Spleen (tissue), 11 donors: ENCODE data around the gene KCNJ5. TPM values are rescaled to one million over a fixed set of nuclear protein-coding genes. Genes with fewer than 3 reads are reported as not detected.

Experiments
- DNase-seq: peaks from one replicate; pipeline ENCODE4 v3.0.0-alpha.2; 2020
- H3K27ac ChIP-seq, 8 donors: fragments of 200-600 bp; sonication (generic) in 7 of 8; 1 replicate in 4 of 8; 2 replicates in 4 of 8; pipeline versions ENCODE4 v1.5.0 to v1.8.0; 2016 to 2021; ENCODE audit warnings: inconsistent platforms in 4 of 8, mild to moderate bottlenecking in 4 of 8, moderate library complexity in 1 of 8
- H3K27me3 ChIP-seq, 7 donors: fragments of 200-600 bp; sonication (generic) in 6 of 7; replicated peaks in 1 of 7; 1 replicate in 4 of 7; 2 replicates in 3 of 7; pipeline versions ENCODE4 v1.5.0 to v1.8.0; 2016 to 2021; ENCODE audit warnings: inconsistent platforms in 3 of 7, mild to moderate bottlenecking in 1 of 7
- H3K36me3 ChIP-seq, 6 donors: fragments of 200-600 bp; sonication (generic) in 5 of 6; 1 replicate in 4 of 6; 2 replicates in 2 of 6; pipeline versions ENCODE4 v1.5.0 to v1.8.0; 2016 to 2021; ENCODE audit warnings: inconsistent platforms in 2 of 6
- H3K4me1 ChIP-seq, 6 donors: fragments of 200-600 bp; sonication (generic) in 5 of 6; 1 replicate in 3 of 6; 2 replicates in 3 of 6; pipeline versions ENCODE4 v1.5.0 to v1.8.0; 2016 to 2021; ENCODE audit warnings: inconsistent platforms in 3 of 6
- H3K4me3 ChIP-seq, 8 donors: fragments of 200-600 bp; sonication (generic) in 7 of 8; 1 replicate in 4 of 8; 2 replicates in 4 of 8; pipeline versions ENCODE4 v1.5.0 to v1.8.0; 2016 to 2021; ENCODE audit warnings: inconsistent platforms in 4 of 8, mild to moderate bottlenecking in 4 of 8, moderate library complexity in 2 of 8
- H3K9me3 ChIP-seq, 8 donors: fragments of 200-600 bp; sonication (generic) in 7 of 8; 1 replicate in 4 of 8; 2 replicates in 4 of 8; pipeline versions ENCODE4 v1.5.0 to v1.8.0; 2016 to 2021; ENCODE audit warnings: inconsistent platforms in 4 of 8
- POLR2A ChIP-seq, 3 donors: fragments of 450-650 bp; IDR thresholded peaks; one replicate each; pipeline ENCODE4 v1.5.1; 2017; ENCODE audit warnings: antibody characterized with exemption in 3 of 3, mild to moderate bottlenecking in 1 of 3
- POLR2AphosphoS5 ChIP-seq, 3 donors: sonication (generic); formaldehyde crosslinking; IDR thresholded peaks; one replicate each; pipeline ENCODE4 v1.5.1; 2017; ENCODE audit warnings: antibody characterized with exemption in 3 of 3
- WGBS, 5 donors: extraction: QIAGEN DNeasy Blood & Tissue Kit in 3 of 5; methylation state at CpG; one replicate each; pipeline versions ENCODE4 v1.1.5 to v1.1.7; 2013 to 2018; 5-methylcytosine and 5-hydroxymethylcytosine counted together
- intact Hi-C: fragments of 100-400 bp; cut with DNase I; formaldehyde crosslinking; loops from one replicate; pipeline ENCODE4 v1.15.0; 2023; ENCODE audit warnings: low total_unique reads
- polyA plus RNA-seq, 3 donors: library from polyadenylated mRNA; stranded (reverse); fragments of 200-250 nt; gene quantifications; one replicate each; pipeline ENCODE4 v1.2.1, GENCODE V29; 2013
- total RNA-seq, 7 donors: library from RNA; depleted of rRNA in 3 of 7; stranded (reverse); fragments of >200 nt in 3 of 7; fragmentation: NEBNext Ultra II Directional in 4 of 7; extraction: Animal tissue kit (Norgen Biotek cat#: 25700) in 4 of 7; gene quantifications; one replicate each; pipeline versions ENCODE4 v1.1.0 to v1.2.1, GENCODE V29; 2016 to 2021
- TF ChIP-seq, protein P1 (sequence below), 11 experiments: fragments of 200-600 bp in 7 of 11; fragments of 450-650 bp in 4 of 11; sonication (generic) in 4 of 11; IDR thresholded peaks in 8 of 11; conservative IDR thresholded peaks in 3 of 11; 1 replicate in 7 of 11; 2 replicates in 4 of 11; pipeline versions ENCODE4 v1.4.0 to v1.8.0; 2016 to 2021; ENCODE audit warnings: antibody characterized with exemption in 11 of 11, inconsistent platforms in 4 of 11, mild to moderate bottlenecking in 1 of 11
- donor health status: healthy with polysubstance abuse.
- donor health status: DM: no; HTN: no; CAD: no; lungs with moderate emphysema.
- donor health status: DM: no; HTN: no; CAD: no.
- donor health status: Bipolar disorder and iron deficiency.
- donor health status: healthy.
- donor health status: DM: no; HTN: no; CAD: no.
- donor health status: DM: yes; HTN: yes; CAD: no.

KCNJ5 gene
- total and polyA plus RNA-seq, 10 donors, result 0.42 to 45.4 (median 12.0) TPM

DNA sequence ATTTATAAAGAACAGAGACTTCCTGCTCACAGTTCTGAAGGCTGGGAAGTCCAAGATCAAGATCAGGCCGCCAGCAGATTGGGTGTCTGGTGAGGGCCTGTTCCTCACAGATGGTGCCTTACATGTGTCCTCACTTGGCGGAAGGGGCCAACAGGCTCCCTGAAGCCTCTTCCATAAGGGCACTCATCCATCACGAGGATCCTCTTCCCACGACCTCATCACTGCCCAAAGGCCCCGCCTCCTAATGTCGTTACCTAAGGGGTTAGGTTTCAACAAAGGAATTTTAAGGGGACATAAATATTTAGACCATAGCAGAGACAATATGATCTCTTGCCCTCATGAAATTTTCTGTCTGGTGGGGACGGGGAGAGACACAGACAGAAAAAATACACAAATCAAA, 32.9 kb downstream of the KCNJ5 start:
- TF ChIP-seq POLR2A (IDR thresholded peaks at IDR 0.05), result no peak
- TF ChIP-seq POLR2AphosphoS5 (IDR thresholded peaks at IDR 0.05), result no peak
- TF ChIP-seq, protein P1, sequence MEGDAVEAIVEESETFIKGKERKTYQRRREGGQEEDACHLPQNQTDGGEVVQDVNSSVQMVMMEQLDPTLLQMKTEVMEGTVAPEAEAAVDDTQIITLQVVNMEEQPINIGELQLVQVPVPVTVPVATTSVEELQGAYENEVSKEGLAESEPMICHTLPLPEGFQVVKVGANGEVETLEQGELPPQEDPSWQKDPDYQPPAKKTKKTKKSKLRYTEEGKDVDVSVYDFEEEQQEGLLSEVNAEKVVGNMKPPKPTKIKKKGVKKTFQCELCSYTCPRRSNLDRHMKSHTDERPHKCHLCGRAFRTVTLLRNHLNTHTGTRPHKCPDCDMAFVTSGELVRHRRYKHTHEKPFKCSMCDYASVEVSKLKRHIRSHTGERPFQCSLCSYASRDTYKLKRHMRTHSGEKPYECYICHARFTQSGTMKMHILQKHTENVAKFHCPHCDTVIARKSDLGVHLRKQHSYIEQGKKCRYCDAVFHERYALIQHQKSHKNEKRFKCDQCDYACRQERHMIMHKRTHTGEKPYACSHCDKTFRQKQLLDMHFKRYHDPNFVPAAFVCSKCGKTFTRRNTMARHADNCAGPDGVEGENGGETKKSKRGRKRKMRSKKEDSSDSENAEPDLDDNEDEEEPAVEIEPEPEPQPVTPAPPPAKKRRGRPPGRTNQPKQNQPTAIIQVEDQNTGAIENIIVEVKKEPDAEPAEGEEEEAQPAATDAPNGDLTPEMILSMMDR (IDR thresholded peaks at IDR 0.05 in 8 of 11, conservative IDR thresholded peaks at IDR 0.05 in 3 of 11), result no peak
- intact Hi-C loops, result no loop called here
- WGBS, 5 donors, result 73 to 83% (median 79%) methylated on average over 7 of the region's 7 CpGs
- peak; percentile 31 for DNase-seq
- Histone ChIP-seq H3K9me3 (no peaks in the 10 kb centered on the region), H3K36me3 (no peaks in the 10 kb centered on the region), H3K4me3 (no peak overlapping the region), H3K27me3 (no peaks in the 10 kb centered on the region), H3K4me1 (peaks cover 0 to 23% (median 3%) of the 10 kb centered on the region in 6 donors), H3K27ac (no peak overlapping the region)

DNA sequence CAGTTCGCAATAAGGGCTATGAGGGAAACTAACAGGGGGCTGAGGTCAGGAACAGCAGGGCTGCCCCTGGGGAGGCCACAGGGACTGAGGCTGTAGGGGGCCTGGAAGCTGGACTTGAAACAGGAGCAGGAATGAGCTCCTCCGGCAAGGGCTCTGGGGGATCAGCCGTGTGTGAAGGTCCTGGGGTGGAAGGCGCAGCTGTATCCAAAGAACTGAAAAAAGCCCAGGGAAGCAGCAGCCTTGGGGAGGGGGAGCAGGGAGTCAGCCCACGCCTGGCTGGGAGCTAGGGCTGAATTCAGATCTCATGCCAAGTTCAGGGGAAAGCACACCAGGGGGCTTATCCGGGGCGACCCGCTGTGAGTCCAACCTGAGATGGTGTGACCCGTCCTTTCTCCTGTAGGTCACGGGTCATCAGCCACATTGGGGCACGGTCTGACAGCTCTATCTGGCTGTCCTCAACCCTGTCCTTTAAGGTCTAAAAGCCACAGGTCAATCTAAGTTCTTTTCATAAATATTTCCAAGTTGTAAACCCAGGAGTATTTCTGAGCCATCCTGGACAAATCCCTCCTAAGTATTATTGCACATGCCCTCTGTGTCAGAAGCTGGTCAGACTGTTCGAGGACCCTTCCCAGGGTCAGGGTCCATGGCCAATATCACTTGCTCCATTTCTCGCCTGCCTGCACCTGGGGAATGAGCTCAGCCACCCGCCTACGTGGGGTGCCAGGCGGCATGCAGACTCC, 33.5 kb downstream of the KCNJ5 start:
- intact Hi-C loops, result no loop called here
- no peaks in the 10 kb centered on the region for H3K9me3 ChIP-seq
- no peak overlapping the region for H3K27ac ChIP-seq
- WGBS, 5 donors, result 68 to 80% (median 74%) methylated on average over 16 of the region's 16 CpGs
- peak; percentile 47 for DNase-seq
- peaks cover 0 to 19% (median 0%) of the 10 kb centered on the region in 6 donors for H3K4me1 ChIP-seq
- no peak for TF ChIP-seq POLR2A (IDR thresholded peaks at IDR 0.05)
- no peak for TF ChIP-seq POLR2AphosphoS5 (IDR thresholded peaks at IDR 0.05)
- TF ChIP-seq, protein P1 (IDR thresholded peaks at IDR 0.05 in 8 of 11, conservative IDR thresholded peaks at IDR 0.05 in 3 of 11), result no peak
- H3K4me3 ChIP-seq, result no peak overlapping the region
- no peaks in the 10 kb centered on the region for H3K27me3 ChIP-seq
- no peaks in the 10 kb centered on the region for H3K36me3 ChIP-seq

- Histone ChIP-seq H3K4me1 (peaks cover 0 to 19% (median 0%) of the 10 kb centered on the region in 6 donors), H3K27me3 (no peaks in the 10 kb centered on the region), H3K36me3 (no peaks in the 10 kb centered on the region), H3K27ac (no peak overlapping the region), H3K9me3 (no peaks in the 10 kb centered on the region), H3K4me3 (no peak overlapping the region)
- peak; percentile 14 for DNase-seq
- TF ChIP-seq POLR2AphosphoS5 (IDR thresholded peaks at IDR 0.05), result no peak
- no peak for TF ChIP-seq POLR2A (IDR thresholded peaks at IDR 0.05)
- TF ChIP-seq, protein P1 (IDR thresholded peaks at IDR 0.05 in 8 of 11, conservative IDR thresholded peaks at IDR 0.05 in 3 of 11), result no peak
- WGBS, 5 donors, result 60 to 77% (median 70%) methylated on average over 2 of the region's 2 CpGs
- intact Hi-C loops, result no loop called here
Measured at GRCh38 chr11:128925250-128925600, 34.1 kb downstream of the KCNJ5 start.

DNA sequence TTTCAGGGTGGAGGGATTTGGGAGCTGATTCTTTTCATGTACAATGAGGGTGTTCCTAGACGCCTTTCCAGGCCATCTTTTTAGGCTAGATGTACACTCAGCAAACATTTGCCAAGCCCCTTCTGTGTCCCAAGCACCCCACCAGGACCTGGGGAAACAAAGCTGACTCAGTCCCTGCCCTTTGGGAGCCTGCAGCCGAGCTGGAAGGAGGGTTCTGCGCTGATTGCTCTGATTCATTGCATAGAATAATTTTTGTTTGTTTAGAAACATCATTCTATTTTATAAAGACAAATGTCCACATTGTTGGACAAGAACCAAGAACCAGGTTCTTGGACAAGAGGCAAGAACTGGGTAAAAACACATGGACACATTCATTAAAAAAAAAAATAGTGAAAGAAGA, 34.8 kb downstream of the KCNJ5 start:
- TF ChIP-seq POLR2A (IDR thresholded peaks at IDR 0.05) (no peak), POLR2AphosphoS5 (IDR thresholded peaks at IDR 0.05) (no peak)
- TF ChIP-seq, protein P1 (IDR thresholded peaks at IDR 0.05 in 8 of 11, conservative IDR thresholded peaks at IDR 0.05 in 3 of 11), result no peak
- intact Hi-C loops, result no loop called here
- Histone ChIP-seq H3K27ac (no peak overlapping the region), H3K27me3 (no peaks in the 10 kb centered on the region), H3K9me3 (no peaks in the 10 kb centered on the region), H3K4me3 (no peak overlapping the region), H3K36me3 (no peaks in the 10 kb centered on the region), H3K4me1 (peaks cover 0 to 19% (median 0%) of the 10 kb centered on the region in 6 donors)
- DNase-seq, result peak; percentile 31
- 78 to 90% (median 85%) methylated on average over 3 of the region's 3 CpGs for WGBS, 5 donors
